Rectal smooth muscle tissue (tissue), 1 donor: ENCODE data around the gene ARID1A.
A peak's percentile ranks its signal among the peaks of the same experiment; 100 is the strongest.

Source experiments
- H3K27ac ChIP-seq: one replicate; pipeline ENCODE4 v1.7.0; 2013; ENCODE audit warnings: low read depth, low read length, inconsistent platforms
- H3K27me3 ChIP-seq: one replicate; pipeline ENCODE4 v1.7.0; 2013; ENCODE audit warnings: low read length; ENCODE audit not compliant: control insufficient read depth, insufficient read depth
- H3K36me3 ChIP-seq: one replicate; pipeline ENCODE4 v1.7.0; 2013; ENCODE audit warnings: low read length; ENCODE audit not compliant: control insufficient read depth, insufficient read depth
- H3K4me1 ChIP-seq: one replicate; pipeline ENCODE4 v1.7.0; 2013; ENCODE audit warnings: low read length; ENCODE audit not compliant: control insufficient read depth, insufficient read depth
- H3K4me3 ChIP-seq: one replicate; pipeline ENCODE4 v1.7.0; 2013; ENCODE audit warnings: low read length
- H3K9ac ChIP-seq: one replicate; pipeline ENCODE4 v1.7.0; 2013; ENCODE audit warnings: low read length

ARID1A gene

GRCh38 chr1:26782521-26783212 is 86.9 kb downstream of the ARID1A start:
- Histone ChIP-seq H3K27me3 (no peaks in the 10 kb centered on the region), H3K27ac (no peak overlapping the region), H3K4me1 (peaks cover 23% of the 10 kb centered on the region), H3K4me3 (no peak overlapping the region), H3K9ac (no peak overlapping the region), H3K36me3 (peaks cover 25% of the 10 kb centered on the region)

GRCh38 chr1:26783646-26784022 is 87.8 kb downstream of the ARID1A start:
- Histone ChIP-seq H3K9ac (no peak overlapping the region), H3K27ac (no peak overlapping the region), H3K4me3 (no peak overlapping the region), H3K36me3 (peaks cover 19% of the 10 kb centered on the region), H3K27me3 (no peaks in the 10 kb centered on the region), H3K4me1 (peaks cover 23% of the 10 kb centered on the region)

DNA sequence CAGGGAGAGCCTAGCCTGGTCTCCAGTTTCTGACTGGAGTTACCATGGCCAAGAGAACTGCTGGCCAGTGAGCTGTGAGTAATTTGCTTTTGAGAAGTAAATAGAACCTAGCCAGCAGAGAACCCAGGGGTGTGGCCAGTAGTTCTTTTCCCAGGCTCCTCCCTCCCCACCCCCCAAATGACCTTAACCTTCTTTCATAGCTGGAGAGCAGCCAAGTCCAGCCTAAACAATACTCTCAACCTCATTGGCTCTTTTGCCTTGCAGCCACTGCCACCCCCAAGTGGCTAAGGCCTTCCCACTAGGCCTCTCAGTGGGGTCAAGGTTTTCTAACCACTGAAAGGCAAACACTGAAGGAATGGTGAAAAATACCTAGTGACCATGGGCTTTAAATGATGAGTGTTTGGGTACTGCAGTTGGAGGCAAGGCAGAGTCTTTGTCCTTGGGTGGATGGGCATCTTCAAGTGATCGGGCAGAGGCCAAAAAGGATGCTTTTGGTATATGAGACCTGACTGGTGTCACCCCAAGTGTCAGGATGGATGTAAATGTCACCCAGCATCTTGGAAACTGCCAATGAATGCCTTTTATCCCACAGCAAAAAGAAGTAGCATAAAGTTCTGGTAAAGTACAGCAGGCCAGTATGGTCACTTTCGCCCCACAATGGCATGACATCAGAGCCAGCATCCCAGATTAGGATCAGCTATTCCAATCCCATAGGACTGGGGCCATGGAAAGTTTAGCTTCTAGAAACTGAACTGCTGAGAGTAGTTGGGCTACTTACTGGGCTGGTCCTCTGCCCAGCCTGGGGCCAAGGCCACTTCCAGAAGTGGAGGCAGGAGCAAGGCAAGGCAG is 88.4 kb downstream of the ARID1A start:
- H3K36me3 ChIP-seq: peaks cover 13% of the 10 kb centered on the region
- no peak overlapping the region for H3K27ac ChIP-seq
- H3K4me3 ChIP-seq: no peak overlapping the region
- peaks cover 23% of the 10 kb centered on the region for H3K4me1 ChIP-seq
- H3K9ac ChIP-seq: no peak overlapping the region
- H3K27me3 ChIP-seq: no peaks in the 10 kb centered on the region

DNA sequence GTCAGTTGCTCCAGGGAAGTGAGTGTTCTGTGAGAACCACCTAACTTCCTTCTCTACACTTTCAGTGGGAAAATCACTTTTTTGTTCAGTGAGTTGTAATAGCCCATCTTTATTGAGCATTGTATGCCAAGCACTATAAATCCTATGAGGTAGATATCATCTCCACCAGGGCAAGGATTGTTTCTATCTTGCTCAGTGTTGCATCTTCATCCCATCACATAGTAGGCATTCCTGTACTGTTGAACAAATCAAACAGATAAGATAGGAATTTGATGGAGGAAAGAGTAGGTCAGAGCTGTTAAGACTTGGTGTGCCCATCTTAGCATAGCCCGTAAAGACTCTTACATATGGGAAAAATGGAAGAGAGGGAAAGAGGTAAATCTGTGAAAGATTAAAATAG is 89.1 kb downstream of the ARID1A start:
- H3K27ac ChIP-seq: no peak overlapping the region
- H3K27me3 ChIP-seq: no peaks in the 10 kb centered on the region
- no peak overlapping the region for H3K4me3 ChIP-seq
- no peak overlapping the region for H3K9ac ChIP-seq
- H3K4me1 ChIP-seq: peaks cover 23% of the 10 kb centered on the region
- H3K36me3 ChIP-seq: peaks cover 6% of the 10 kb centered on the region

DNA sequence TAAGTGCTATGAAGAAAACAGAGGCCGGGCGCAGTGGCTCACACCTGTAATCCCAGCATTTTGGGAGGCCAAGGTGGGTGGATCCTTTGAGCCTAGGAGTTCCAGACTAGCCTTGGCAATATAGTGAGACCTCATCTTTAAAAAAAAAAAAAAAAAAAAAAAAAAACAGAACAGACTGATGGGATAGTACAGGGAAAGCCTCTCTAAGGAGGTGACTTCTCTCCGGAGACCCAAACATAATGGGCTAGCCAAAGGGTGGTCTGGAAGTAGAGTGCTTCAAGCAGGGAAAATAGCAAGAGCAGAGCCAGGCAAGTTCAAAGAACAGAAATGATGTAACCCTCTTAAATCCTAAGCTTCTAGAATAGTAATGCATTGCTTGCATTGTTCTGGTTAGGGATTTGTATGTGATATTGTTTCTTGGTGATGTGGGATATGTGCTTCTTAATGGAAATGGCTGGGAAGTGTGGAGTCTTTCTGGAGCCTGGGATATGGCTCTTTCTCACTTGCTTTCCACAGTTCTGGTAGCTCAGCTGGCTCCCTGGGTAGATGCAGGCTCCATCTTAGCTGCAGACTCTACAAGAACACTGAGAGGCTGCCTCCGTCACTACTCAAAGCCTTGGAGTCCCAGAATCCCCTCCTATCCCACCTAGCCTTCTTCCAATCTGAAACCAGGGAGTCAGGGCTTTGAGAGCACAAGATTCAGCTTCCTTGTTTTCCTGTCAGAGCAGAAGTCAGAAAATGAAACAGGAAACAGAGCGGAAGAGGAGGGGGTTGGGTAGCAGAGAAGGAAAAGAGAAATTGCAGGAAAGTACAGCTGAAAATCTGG is 90.0 kb downstream of the ARID1A start:
- H3K4me3 ChIP-seq: no peak overlapping the region
- no peaks in the 10 kb centered on the region for H3K27me3 ChIP-seq
- H3K36me3 ChIP-seq: no peaks in the 10 kb centered on the region
- no peak overlapping the region for H3K9ac ChIP-seq
- H3K4me1 ChIP-seq: peaks cover 23% of the 10 kb centered on the region
- H3K27ac ChIP-seq: peak overlapping the region; percentile 98

GRCh38 chr1:26786437-26787380 is 90.9 kb downstream of the ARID1A start:
- Histone ChIP-seq H3K36me3 (no peaks in the 10 kb centered on the region), H3K27ac (peak overlapping the region; percentile 98), H3K27me3 (no peaks in the 10 kb centered on the region), H3K4me1 (peaks cover 20% of the 10 kb centered on the region), H3K9ac (peak overlapping the region; percentile 71), H3K4me3 (peak overlapping the region; percentile 85)

GRCh38 chr1:26787381-26787705 is 91.5 kb downstream of the ARID1A start:
- Histone ChIP-seq H3K9ac (peak overlapping the region; percentile 71), H3K4me1 (peaks cover 20% of the 10 kb centered on the region), H3K4me3 (peak overlapping the region; percentile 85), H3K27me3 (no peaks in the 10 kb centered on the region), H3K36me3 (no peaks in the 10 kb centered on the region), H3K27ac (peak overlapping the region; percentile 98)

DNA sequence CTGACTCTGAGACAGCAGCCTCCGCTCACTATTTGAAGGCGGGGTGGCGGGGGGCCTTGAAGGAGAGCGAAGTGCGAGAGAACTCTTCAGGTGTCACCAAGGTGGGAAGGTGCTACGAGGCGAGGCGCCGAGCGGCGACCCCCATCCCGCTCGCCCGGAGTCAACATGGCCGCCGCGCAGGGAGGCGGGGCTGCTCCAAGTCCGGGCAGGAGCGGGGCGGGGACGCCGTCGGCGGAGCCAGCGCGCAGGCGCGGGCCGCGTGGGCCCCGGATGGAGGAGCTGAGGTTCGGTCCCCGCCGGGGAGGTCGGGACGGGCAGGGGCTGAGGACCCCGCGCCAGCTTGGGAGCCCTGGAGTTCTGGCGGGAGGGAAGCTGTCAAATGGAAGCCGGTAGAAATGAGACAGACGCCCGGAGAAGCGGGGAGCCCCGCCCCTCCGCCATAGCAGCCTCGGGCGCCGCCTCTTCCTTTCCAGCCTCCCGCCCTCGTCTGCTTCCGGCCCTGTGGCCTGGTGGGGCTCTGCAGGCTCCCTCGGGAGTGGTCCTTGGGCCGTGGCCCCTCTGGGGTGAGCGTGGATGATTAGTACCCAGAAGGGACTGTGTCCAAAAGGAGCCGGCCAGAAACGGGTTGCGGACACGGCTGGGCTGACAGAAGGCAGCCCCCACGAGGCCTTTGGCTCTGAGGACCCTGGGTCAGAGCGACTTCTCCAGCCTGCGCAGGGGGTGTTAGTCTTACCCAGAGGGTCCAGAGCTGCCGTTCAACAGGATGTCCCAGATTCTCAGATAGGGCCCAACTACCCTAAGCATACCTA is 92.1 kb downstream of the ARID1A start, which contains the start of gene PIGV:
Gene PIGV (plus strand): TSS at position 245 of the 809 bp plus-strand sequence. CDS start 2,866 bp downstream, outside the sequence.
- H3K4me1 ChIP-seq: peaks cover 20% of the 10 kb centered on the region
- H3K4me3 ChIP-seq: peak within 1 kb of the TSS; percentile 85
- no peaks in the 10 kb centered on the region for H3K27me3 ChIP-seq
- peak within 1 kb of the TSS; percentile 98 for H3K27ac ChIP-seq
- no peaks in the 10 kb centered on the region for H3K36me3 ChIP-seq
- H3K9ac ChIP-seq: peak within 1 kb of the TSS; percentile 77

- H3K27me3 ChIP-seq: no peaks in the 10 kb centered on the region
- peaks cover 20% of the 10 kb centered on the region for H3K4me1 ChIP-seq
Observed at GRCh38 chr1:26788515-26788785, 92.6 kb downstream of the ARID1A start.

DNA sequence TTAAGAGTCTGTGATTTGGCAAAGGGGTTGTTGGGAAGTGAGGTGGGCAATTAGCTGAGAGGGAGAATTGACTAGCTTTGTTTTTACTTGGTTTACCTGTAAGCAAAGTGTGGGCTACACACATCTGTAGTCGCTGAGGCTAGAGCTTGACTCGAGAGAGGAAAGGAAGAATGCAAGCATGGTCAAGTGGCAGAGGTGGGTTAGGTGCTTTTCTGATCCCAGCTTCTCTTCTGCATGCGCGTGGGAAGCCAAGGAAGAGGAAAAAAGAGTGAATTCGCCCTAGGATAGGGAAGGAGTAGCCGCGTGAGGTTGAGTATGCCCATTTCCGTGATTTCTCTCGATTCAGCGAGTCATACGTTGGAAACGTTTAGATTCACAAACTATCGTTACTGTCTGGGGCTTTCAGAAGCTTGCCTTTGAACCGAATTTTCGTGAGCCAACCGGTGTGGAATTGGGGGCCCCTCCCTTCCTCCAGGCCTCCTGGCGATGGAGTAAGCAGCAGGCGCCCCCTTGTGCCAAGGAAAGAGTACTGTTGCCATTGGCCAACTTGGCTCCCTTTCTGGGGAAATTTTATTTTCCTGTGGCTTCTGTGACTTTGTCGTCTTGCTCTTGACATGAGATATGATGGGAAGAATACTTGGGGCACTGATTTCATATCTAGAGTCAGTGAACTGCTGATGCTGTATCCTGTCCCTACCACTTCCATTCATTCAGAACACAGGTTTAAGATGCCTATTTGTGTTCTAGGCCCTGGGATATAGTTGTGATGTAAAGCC is 93.2 kb downstream of the ARID1A start:
- Histone ChIP-seq H3K9ac (no peak overlapping the region), H3K4me3 (peak overlapping the region; percentile 85), H3K27me3 (no peaks in the 10 kb centered on the region), H3K4me1 (peaks cover 17% of the 10 kb centered on the region), H3K27ac (peak overlapping the region; percentile 98), H3K36me3 (peaks cover 2% of the 10 kb centered on the region)

More at GRCh38 chr1:26788515-26788785, 92.6 kb downstream of the ARID1A start:
- H3K36me3 ChIP-seq: no peaks in the 10 kb centered on the region
- H3K27ac ChIP-seq: peak overlapping the region; percentile 98
- H3K4me3 ChIP-seq: peak overlapping the region; percentile 85
- peak overlapping the region; percentile 77 for H3K9ac ChIP-seq

DNA sequence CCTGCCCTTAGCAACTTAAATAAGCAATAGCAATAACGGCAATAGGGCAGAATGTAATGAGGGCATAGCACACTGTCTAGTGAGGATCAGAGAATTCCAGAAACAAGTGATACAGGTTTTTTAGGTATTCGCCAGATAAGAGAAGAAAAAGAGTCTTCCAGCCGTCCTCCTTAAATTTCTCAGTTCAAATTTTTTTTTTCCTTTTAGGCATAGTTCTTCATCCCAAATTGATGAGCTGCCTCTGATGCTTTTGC is 93.7 kb downstream of the ARID1A start:
- Histone ChIP-seq H3K27me3 (no peaks in the 10 kb centered on the region), H3K4me1 (peaks cover 16% of the 10 kb centered on the region), H3K27ac (no peak overlapping the region), H3K4me3 (no peak overlapping the region), H3K36me3 (peaks cover 7% of the 10 kb centered on the region), H3K9ac (no peak overlapping the region)
